A673 (cell line): ENCODE measurements around the gene HSF2BP. TPM values are rescaled to one million over a fixed set of nuclear protein-coding genes. Genes with fewer than 3 reads are reported as not detected.
"Not testable (repeated sequence)": the region's sequence is repeated elsewhere in the genome, so short reads cannot be mapped to it uniquely, and the experiment has no call there.

Source experiments
- BruUV-seq: library from RNA; stranded (reverse); fragments of 400-500 nt; replicated peaks from 2 replicates; lab custom pipeline; 2021; lab: Mats Ljungman, UMichigan
- CTCF ChIA-PET: fragments of 300-600 bp; sonication (Branson Sonifier 250); formaldehyde crosslinking; loops from one replicate; lab custom pipeline; 2022; ENCODE audit warnings: antibody characterized with exemption; lab: Charles Lee
- POLR2A ChIA-PET: fragments of 300-600 bp; sonication (Branson Sonifier 250); formaldehyde crosslinking; loops from one replicate; lab custom pipeline; 2022; ENCODE audit warnings: antibody characterized with exemption; ENCODE audit not compliant: low non-redundant PET; lab: Charles Lee
- DNase-seq: peaks from one replicate; pipeline ENCODE4 v3.0.0-alpha.2; 2015; ENCODE audit warnings: low spot score
- H3K27ac ChIP-seq: fragments of 200-600 bp; sonication (generic); 2 replicates; pipeline ENCODE4 v1.5.1; 2016; ENCODE audit warnings: mixed run types, low read depth, mild to moderate bottlenecking, mixed read lengths, antibody characterized with exemption, low read length; ENCODE audit not compliant: poor library complexity, severe bottlenecking
- H3K27me3 ChIP-seq: fragments of 200-600 bp; sonication (generic); replicated peaks from 2 replicates; pipeline ENCODE4 v1.6.1; 2017; ENCODE audit warnings: mixed run types, low read depth, mild to moderate bottlenecking, mixed read lengths, antibody characterized with exemption, low read length; ENCODE audit not compliant: insufficient read depth, poor library complexity
- H3K36me3 ChIP-seq: fragments of 200-600 bp; sonication (generic); 2 replicates; pipeline ENCODE4 v1.6.1; 2016; ENCODE audit warnings: mixed run types, mild to moderate bottlenecking, mixed read lengths, antibody characterized with exemption, low read length; ENCODE audit not compliant: insufficient read depth, poor library complexity, severe bottlenecking
- H3K4me1 ChIP-seq: fragments of 200-600 bp; sonication (generic); 2 replicates; pipeline ENCODE4 v1.6.1; 2017; ENCODE audit warnings: mixed run types, mild to moderate bottlenecking, mixed read lengths, antibody characterized with exemption, low read length; ENCODE audit not compliant: insufficient read depth, poor library complexity, severe bottlenecking
- H3K4me3 ChIP-seq: fragments of 200-600 bp; sonication (generic); 2 replicates; pipeline ENCODE4 v1.5.1; 2016; ENCODE audit warnings: low read depth, mixed run types, mild to moderate bottlenecking, mixed read lengths, low read length; ENCODE audit not compliant: poor library complexity, severe bottlenecking
- H3K9me3 ChIP-seq: fragments of 200-600 bp; sonication (generic); 2 replicates; pipeline ENCODE4 v1.6.1; 2016; ENCODE audit warnings: mixed run types, low read depth, mild to moderate bottlenecking, mixed read lengths, antibody characterized with exemption, low read length; ENCODE audit not compliant: poor library complexity, severe bottlenecking
- CTCF ChIP-seq: fragments of 300-800, 200-600 bp; sonication (generic); conservative IDR thresholded peaks from 2 replicates; pipeline ENCODE4 v1.5.1; 2017; ENCODE audit warnings: low read depth, mild to moderate bottlenecking, antibody characterized with exemption, low read length, moderate library complexity, mixed read lengths
- EZH2 ChIP-seq: fragments of 200-600 bp; sonication (generic); IDR thresholded peaks from 2 replicates; pipeline ENCODE4 v1.6.1; 2017; ENCODE audit warnings: borderline replicate concordance, low read depth, mild to moderate bottlenecking, mixed read lengths, antibody characterized with exemption, low read length; ENCODE audit not compliant: poor library complexity, severe bottlenecking
- intact Hi-C: fragments of 100-400 bp; cut with micrococcal nuclease; formaldehyde crosslinking; loops from one replicate; pipeline ENCODE4 v1.10.0; 2022; ENCODE audit not compliant: unreplicated experiment
- total RNA-seq: library from RNA; stranded (reverse); gene quantifications from 2 replicates; pipeline ENCODE4 v1.2.3, GENCODE V29; 2021

HSF2BP gene
- total RNA-seq, 1 experiment from 2014 or later: 2.4 TPM

- ChIA-PET CTCF (no interaction called here), POLR2A (no interaction called here)
- H3K27ac ChIP-seq: no peak overlapping the region
- H3K36me3 ChIP-seq: no peaks in the 10 kb centered on the region
- no peak for DNase-seq
- H3K27me3 ChIP-seq: no peaks in the 10 kb centered on the region
- peaks cover 5% of the 10 kb centered on the region for H3K9me3 ChIP-seq
- TF ChIP-seq CTCF (no peak), EZH2 (no peak)
- H3K4me1 ChIP-seq: no peaks in the 10 kb centered on the region
- no peak overlapping the region for H3K4me3 ChIP-seq
- intact Hi-C loops: no loop called here
- BruUV-seq: no TSS peak
Measured at GRCh38 chr21:43622796-43623195, 36.5 kb downstream of the HSF2BP start.

- no peak for TF ChIP-seq EZH2
- 0 out of 2 replicates have a peak, but pooled peaks have one; percentile 13 for TF ChIP-seq CTCF
- POLR2A ChIA-PET: no interaction called here
- CTCF ChIA-PET: no interaction called here
- Histone ChIP-seq H3K4me1 (no peaks in the 10 kb centered on the region), H3K27me3 (no peaks in the 10 kb centered on the region), H3K9me3 (peaks cover 5% of the 10 kb centered on the region), H3K36me3 (no peaks in the 10 kb centered on the region), H3K27ac (no peak overlapping the region), H3K4me3 (no peak overlapping the region)
- BruUV-seq: no TSS peak
- no peak for DNase-seq
- intact Hi-C loops: no loop called here
Measured at GRCh38 chr21:43619856-43620255, 39.4 kb downstream of the HSF2BP start.

GRCh38 chr21:43619344-43619743 lies 39.9 kb downstream of the HSF2BP start:
- H3K27me3 ChIP-seq: no peaks in the 10 kb centered on the region
- no peaks in the 10 kb centered on the region for H3K36me3 ChIP-seq
- no peaks in the 10 kb centered on the region for H3K4me1 ChIP-seq
- H3K4me3 ChIP-seq: no peak overlapping the region
- no peak for TF ChIP-seq EZH2
- intact Hi-C loops: no loop called here
- no peak for DNase-seq
- no peak overlapping the region for H3K27ac ChIP-seq
- ChIA-PET POLR2A (no interaction called here), CTCF (no interaction called here)
- peaks cover 5% of the 10 kb centered on the region for H3K9me3 ChIP-seq
- BruUV-seq: no TSS peak

GRCh38 chr21:43618940-43619339 lies 40.3 kb downstream of the HSF2BP start:
- CTCF ChIA-PET: no interaction called here
- H3K27ac ChIP-seq: no peak overlapping the region
- H3K4me3 ChIP-seq: no peak overlapping the region
- no peak for DNase-seq
- intact Hi-C loops: no loop called here
- POLR2A ChIA-PET: no interaction called here
- H3K27me3 ChIP-seq: no peaks in the 10 kb centered on the region
- H3K36me3 ChIP-seq: no peaks in the 10 kb centered on the region
- peaks cover 5% of the 10 kb centered on the region for H3K9me3 ChIP-seq
- H3K4me1 ChIP-seq: no peaks in the 10 kb centered on the region
- TF ChIP-seq EZH2: no peak
- no peak for TF ChIP-seq CTCF
- BruUV-seq: no TSS peak

- POLR2A ChIA-PET, H3K27ac ChIP-seq, CTCF ChIA-PET, H3K36me3 ChIP-seq, H3K4me3 ChIP-seq, H3K4me1 ChIP-seq, DNase-seq, BruUV-seq, H3K27me3 ChIP-seq, H3K9me3 ChIP-seq, intact Hi-C loops: not testable (repeated sequence)
Measured at GRCh38 chr21:43616861-43617260, 42.4 kb downstream of the HSF2BP start.
